Activated CD4-positive, alpha-beta T cell treated with anti-CD3 and anti-CD28 coated beads, Interleukin-2, amount 50 U/mL, for 24 hours (primary cell): ENCODE measurements around the gene ARVCF.

Experiments
- DNase-seq, 2 donors: peaks; one replicate each; pipeline ENCODE4 v3.0.0-alpha.2; 2020; ENCODE audit warnings: low read depth in 1 of 2, low spot score in 1 of 2

Gene ARVCF

GRCh38 chr22:20031732-20032406 lies 15.2 kb upstream of the ARVCF start:
- no peak for DNase-seq

- DNase-seq = no peak
Measured at GRCh38 chr22:20029550-20030225, 13.1 kb upstream of the ARVCF start.

DNA sequence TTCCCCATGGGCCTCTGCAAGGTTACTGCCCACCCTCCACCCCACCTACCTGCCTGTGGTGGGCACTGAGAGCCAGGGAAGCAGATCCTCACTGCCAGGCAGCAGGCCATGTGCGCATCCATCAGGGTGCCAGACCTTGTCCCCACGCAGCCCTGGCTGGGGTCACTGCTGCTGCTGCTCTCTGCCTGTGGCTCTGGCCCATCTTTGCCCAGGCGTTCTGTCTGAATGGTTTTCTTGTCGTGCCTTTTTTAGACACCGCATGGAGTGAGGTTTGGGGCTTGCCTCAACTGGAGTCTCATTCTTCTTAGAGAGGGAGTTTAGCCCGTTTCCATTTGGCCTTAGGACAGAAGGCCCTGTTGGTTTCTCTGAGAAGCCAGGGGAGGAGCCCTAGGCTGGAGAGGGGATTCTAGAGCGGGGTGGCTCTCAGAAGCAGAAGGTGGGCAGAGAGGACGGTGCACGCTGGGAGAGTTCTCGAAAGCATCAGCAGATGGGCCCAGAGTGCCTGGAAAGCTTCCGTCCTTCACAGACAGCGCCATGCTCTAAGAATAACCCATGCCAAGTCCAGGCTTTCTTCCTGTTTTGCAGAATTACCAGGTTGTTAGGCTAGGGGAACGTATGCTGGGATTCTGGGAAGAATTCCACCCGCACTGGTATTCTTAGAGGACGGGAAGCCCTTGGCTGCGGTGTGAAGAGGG lies 12.4 kb upstream of the ARVCF start:
- DNase-seq = no peak

- DNase-seq = no peak
Measured at GRCh38 chr22:20027966-20028854, 11.6 kb upstream of the ARVCF start.

DNA sequence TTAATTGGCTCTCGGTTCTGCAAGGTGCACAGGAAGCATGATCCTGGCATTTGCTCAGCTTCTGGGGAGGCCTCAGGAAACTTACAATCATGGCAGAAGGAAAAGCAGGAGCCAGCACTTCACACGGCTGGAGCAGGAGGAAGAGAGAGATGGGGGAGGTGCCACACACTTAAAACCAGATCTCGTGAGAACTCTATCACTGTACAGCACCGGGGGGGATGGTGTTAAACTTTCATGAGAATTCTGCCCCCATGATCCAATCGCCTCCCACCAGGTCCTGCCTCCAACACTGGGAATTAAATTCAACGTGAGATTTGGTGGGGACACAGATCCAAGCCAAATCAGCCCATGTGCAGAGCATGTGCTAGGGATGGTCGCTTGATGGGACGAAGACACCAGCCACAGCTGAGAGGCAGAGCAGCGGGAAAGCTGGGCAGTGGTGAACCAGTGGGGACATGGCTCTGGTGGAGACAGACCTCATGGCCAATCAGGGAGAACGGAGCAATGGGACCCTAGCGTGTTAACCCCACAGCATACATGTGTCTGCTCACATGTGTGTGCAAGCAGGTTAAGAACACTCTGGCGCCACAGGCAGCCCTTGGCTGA lies 10.5 kb upstream of the ARVCF start:
- DNase-seq = no peak

- DNase-seq = no peak
Measured at GRCh38 chr22:20026204-20026908, 9.7 kb upstream of the ARVCF start.

GRCh38 chr22:20025401-20026203 lies 9.0 kb upstream of the ARVCF start:
- DNase-seq = no peak

GRCh38 chr22:20024650-20025397 lies 8.2 kb upstream of the ARVCF start:
- no peak for DNase-seq

- DNase-seq = no peak
Measured at GRCh38 chr22:20024225-20024624, 7.6 kb upstream of the ARVCF start.

GRCh38 chr22:20022978-20023613 lies 6.5 kb upstream of the ARVCF start:
- DNase-seq = no peak

DNA sequence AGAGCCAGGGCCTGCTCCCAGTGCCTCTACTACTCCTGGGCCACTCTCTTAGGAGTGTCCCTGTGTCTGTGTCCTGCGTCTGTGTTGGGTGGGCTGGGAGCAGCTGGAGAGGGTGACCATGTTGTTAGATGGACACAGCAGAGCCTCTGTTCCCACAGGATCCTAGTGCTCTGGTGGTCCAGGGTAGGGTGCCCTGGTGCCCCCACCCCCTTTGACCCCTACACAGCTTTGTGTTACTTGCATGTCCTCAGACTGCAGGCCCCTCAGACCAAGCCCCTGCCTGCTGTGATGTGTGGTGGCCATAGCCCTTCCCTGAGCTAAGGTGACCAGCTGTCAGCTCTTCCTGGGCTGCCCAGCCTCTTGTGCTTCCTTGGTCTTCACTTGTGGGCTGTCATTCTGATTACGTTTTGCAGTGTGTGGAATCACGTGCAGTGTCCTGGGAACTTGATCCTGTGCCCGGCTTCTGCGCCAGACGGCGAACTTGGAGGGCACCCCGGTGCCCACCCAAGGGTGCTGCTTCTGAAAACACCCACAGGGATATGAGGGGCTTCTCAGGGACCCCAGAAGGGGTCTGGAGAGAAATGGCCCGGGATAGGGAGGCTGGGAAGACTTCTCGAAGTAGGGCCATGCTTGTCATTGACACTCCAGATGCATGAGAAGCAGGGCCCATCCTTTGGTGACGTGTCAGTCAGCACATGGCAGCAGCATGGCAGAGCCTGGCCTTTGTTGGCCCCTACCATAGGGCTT lies 5.8 kb upstream of the ARVCF start:
- no peak for DNase-seq

- DNase-seq = peak in 1 of 2 donors; percentile 7
Measured at GRCh38 chr22:20021196-20022181, 4.9 kb upstream of the ARVCF start.

DNA sequence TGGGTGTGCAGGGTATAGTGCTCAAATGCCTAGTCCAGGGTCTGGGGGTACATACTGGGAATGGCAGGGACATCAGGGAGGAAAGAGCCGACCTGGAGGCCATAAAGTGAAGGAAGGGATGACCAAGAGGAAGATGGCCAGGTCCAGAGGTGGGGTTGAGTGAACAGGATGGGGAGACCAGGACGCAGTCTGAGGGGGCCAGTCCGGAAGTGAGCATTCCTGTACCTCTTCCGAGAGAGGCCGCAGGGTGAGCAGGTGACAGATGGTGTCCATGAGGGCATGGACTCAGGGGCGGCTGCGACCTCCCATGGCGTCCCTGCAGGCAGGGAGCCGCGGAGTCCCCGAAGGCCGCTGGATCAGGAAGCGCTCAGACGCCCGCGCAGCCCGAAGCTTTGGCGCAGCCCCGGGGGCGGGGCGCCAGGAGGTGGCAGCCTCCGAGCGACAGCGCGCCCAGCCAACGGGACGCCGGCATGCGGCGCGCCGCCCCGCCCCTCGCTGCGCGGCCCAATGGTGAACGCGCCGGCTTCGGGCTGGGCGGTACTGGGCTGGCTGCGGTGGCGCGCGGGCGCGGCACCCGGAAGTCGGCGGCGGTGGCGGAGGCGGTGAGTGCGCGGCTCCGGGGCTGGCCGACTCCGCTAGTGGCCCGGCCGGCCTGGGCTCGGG lies 4.0 kb upstream of the ARVCF start, which contains the start of gene TANGO2:
TSS of gene TANGO2 (plus strand) at position 578 of the 663 bp plus-strand sequence. CDS start 15,689 bp downstream, outside the sequence.
- peak; percentile 80 to 87 for DNase-seq

- DNase-seq = no peak
Measured at GRCh38 chr22:20019661-20020532, 3.3 kb upstream of the ARVCF start.

GRCh38 chr22:20018001-20018400 lies 1.4 kb upstream of the ARVCF start:
- DNase-seq = no peak
